Measurements from ENCODE around the gene EOMES.
"Not testable (repeated sequence)": the region's sequence is repeated elsewhere in the genome, so short reads cannot be mapped to it uniquely, and the experiment has no call there.

The EOMES gene

DNA sequence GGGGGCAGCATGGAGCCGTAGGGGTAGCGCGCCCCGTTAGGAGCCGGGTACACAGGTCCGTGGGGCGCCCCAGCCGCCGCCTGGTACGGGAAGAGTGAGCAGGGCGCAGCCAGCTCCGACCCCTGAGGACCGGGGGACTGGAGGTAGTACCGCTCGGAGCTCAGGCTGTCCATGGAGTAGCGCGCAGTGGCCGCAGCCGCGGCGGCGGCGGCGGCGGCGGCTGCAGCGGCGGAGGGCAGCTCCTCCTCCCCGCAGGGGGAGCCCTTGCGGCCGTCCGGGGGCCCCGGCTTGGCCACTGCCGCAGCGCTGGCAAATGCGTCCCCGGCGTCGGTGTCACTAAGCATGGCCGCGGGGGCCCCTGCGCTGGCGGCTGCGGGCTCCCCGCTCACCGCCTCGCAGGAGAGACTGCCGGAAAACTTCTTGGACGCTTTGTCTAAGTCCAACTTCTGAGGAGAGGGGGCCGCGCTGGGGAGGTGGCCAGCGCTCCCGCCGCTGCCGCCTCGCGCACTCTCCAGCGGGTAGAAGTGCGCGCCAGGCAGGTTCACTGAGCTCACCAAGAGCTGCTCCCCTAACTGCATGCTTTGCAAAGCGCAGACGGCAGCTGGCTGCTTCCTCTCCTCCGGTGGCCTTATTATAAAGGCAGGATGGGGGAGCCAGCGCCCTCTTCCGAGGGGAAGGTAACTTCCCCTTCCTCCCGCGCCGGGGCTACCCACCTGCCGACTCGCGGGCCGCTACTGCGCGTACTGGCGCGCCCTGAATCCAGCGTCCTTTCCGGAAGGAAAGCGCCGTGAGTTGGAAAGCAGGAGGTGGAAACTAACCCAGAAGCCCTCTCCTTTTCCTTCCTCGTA is at the start of gene EOMES:
TSS of gene EOMES (minus strand) at position 607 of the 848 bp plus-strand sequence. CDS start at position 578, 29 bp downstream.
- FAIRE-seq, result no peak

DNA sequence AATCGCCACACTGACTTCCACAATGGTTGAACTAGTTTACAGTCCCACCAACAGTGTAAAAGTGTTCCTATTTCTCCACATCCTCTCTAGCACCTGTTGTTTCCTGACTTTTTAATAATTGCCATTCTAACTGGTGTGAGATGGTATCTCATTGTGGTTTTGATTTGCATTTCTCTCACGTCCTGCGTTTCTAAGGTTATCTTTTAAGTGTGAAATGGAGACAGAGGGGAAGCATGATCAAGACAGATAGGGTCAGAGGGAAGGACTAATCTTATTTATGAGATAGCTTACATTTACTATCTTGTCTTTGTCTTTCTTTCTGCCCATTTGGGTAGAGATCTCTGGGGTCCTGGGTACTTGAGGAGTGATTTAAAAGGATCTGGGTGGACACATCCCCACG is 48.3 kb upstream of the EOMES start:
- not testable (repeated sequence) for FAIRE-seq

DNA sequence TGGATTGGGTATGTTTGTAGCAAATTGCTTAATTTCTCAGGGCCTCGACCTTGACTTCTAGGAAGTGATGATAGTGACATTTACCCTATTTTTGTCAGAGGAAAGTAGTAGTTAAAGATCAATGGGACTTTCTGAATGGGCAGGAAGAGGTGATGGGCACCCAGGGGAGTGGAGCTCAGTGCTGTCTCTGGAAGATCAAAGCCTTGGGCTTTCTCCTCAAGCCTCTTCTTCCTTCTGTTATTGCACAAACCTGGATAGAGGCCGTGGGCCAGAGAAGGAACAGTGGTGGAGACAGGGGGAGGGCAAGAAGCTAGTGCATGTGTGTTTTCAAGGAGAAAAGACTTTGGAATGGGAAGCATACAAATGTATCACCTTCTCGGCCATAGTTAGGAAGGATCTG is 44.9 kb upstream of the EOMES start:
- no peak for FAIRE-seq

DNA sequence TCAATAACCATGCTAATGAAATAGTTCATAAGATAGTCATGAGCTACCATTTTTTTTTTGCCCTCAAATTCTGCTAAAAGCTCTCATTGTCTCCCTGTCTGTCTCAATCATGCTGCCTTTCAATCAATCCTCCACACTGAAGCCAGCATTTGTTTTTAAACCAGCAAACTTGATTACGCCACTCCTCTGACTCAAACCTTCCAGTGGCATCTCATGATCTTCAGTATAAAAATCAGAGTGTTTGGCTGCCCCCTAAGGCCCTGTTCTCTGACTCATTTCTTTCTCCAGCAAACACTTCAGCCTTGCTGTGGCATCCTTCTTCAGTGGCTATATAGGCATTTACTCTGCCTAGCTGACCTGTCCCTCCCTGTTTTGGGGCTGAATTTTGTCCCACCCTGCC is 36.0 kb upstream of the EOMES start:
- no peak for FAIRE-seq

DNA sequence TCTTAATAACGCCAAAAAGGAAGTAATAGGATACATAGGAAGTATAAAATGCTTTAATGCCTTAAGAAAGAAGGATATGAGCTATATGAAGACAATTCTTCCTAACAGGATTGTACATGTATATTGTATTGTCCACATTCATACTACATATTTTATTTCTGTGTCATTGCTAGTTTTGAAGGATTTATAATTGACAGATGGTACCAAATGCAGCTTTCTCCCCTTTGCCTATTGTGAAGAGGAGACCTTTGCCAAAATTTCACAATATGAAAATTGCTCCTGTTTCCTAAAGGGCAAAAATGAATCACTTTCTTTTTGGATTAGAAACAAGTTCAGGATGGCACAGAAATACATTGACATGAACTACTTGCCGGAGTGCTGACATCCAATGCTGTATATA is 34.8 kb upstream of the EOMES start:
- no peak for FAIRE-seq

- FAIRE-seq, result no peak
Measured at GRCh38 chr3:27752926-27753325, 30.8 kb upstream of the EOMES start.

- FAIRE-seq, result no peak
Measured at GRCh38 chr3:27749643-27750042, 27.5 kb upstream of the EOMES start.

DNA sequence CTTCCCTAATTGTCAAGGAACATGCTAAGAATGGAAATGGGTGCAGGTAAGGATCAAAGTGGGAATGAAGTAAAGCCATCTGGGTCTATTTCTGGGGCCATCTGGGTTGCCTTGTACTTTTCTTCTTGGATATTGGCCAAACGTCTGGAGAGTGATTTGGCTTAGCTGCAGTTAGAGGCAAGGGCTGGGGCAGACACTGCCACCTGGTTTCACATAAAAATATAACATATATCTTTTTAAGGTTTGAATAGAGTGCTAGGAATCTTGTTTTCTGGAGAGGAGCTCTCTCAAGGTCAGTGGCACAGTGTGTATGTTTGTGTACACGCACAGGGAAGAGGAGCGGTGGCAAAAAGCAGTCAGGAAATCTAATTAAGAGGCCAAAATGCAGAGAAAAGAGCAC is 24.7 kb upstream of the EOMES start:
- FAIRE-seq, result no peak

DNA sequence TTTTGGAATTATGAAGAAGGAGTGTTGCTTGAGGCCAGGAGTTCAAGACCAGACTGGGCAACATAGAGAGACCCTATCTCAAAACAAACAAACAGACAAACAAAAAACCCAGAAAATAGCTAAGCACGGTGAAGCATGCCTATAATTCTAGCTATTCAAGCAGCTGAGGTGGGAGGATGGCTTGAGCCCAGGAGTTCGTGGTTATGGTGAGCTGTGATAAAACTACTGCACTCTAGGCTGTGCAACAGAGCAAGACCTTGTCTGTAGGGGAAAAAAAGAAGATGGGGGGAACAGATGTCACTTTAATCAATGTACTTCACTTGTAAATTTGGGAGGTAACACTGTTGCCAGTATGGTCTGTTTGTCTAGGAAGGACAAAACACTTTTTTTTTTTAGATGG is 18.7 kb upstream of the EOMES start:
- FAIRE-seq, result no peak

GRCh38 chr3:27737091-27737490 is 15.0 kb upstream of the EOMES start:
- no peak for FAIRE-seq

GRCh38 chr3:27730774-27731659 is 8.9 kb upstream of the EOMES start:
- FAIRE-seq, result no peak

- no peak for FAIRE-seq
Measured at GRCh38 chr3:27729748-27730611, 7.9 kb upstream of the EOMES start.

GRCh38 chr3:27729325-27729724 is 7.2 kb upstream of the EOMES start:
- no peak for FAIRE-seq

- no peak for FAIRE-seq
Measured at GRCh38 chr3:27728195-27729087, 6.3 kb upstream of the EOMES start.

- FAIRE-seq, result no peak
Measured at GRCh38 chr3:27726240-27726639, 4.1 kb upstream of the EOMES start.

GRCh38 chr3:27724459-27725197 is 2.5 kb upstream of the EOMES start:
- FAIRE-seq, result no peak

DNA sequence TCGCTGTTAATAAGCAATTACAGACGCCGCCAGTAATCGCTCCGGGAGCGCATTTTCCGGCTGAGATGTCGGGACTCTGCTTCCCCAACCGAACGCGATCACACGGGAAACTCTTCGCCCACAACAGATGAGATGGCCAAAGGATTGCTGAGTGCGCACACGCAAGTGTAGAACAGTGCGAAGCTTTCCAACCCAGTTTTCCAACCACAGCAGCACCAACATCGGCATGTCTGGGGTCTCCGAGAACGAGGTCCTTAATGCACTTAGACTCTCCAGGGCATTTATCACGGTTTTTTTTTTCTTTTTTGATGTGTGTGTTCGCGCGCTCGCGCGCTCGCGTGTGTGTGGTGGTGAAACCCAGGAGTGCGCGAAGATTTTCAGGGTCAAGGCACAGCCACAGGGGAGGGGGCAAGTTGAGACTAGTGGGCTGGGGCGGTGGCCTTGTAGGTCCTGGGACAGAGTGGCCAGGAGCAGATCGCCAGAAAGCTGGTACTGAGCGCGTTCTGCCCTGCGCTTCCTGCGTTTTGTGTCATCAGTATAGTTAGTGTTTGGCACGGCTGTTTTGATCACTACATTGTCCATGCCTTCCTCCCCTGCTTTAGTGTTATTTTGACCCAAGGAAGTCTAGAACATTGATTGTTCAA is 1.8 kb upstream of the EOMES start:
- no peak for FAIRE-seq

DNA sequence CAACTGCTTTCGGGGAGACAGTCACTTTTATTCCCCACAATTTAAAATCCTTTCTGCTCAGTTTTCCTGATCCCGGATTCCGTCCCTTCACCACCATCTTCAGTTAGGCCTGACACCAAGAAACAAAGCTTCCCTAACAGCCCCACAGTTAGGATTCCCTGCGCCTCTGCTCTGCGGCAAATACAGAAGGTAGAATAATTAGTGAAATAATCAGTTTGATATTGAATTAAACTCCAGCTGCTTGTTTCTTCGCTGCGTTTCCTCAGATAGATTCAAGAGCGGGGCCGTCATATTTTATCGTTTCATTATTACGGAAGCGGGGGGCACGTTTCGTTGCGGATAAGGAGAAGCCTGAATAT is 1.3 kb upstream of the EOMES start:
- FAIRE-seq, result no peak

- no peak for FAIRE-seq
Measured at GRCh38 chr3:27723001-27723445, 900 bp upstream of the EOMES start.

- FAIRE-seq, result no peak
Measured at GRCh38 chr3:27720899-27721716, 1.0 kb downstream of the EOMES start.
